ENCODE results near the gene ARHGAP26. TPM values are rescaled to one million over a fixed set of nuclear protein-coding genes. Genes with fewer than 3 reads are reported as not detected.

Gene ARHGAP26
- total RNA-seq, 1 experiment from 2014 or later, result 11.8 TPM

DNA sequence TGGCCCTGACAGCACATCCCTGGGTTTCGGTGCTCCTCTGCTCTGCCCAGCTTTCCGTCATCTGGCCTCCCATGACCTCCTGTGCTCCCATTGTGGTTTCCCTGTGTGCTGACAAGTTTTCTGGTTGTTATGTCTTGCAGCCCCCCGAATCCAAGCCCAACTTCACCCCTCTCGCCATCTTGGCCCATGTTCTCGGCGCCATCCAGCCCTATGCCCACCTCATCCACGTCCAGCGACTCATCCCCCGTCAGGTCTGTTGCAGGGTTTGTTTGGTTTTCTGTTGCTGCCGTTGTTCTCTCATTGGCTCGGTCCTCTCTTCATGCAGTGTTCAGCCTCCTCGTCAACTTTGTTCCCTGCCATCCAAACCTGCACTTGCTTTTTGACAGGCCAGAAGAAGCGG, 436.9 kb downstream of the ARHGAP26 start:
- in situ Hi-C loops (cut with HindIII; ENCODE audit: low pct_unique_long_range_greater_than_20kb, low sequenced_read_pairs), result loop anchor here (25.0 kb wide), 2 partner anchors 180 to 870 kb away; partner anchors contain the start of gene SPRY4
- no peak for DNase-seq (ENCODE audit: low read depth, low spot score)

- in situ Hi-C loops (cut with HindIII; ENCODE audit: low pct_unique_long_range_greater_than_20kb, low sequenced_read_pairs), result loop anchor here (25.0 kb wide), 2 partner anchors 180 to 870 kb away; partner anchors contain the start of gene SPRY4
- no peak for DNase-seq (ENCODE audit: low read depth, low spot score)
Measured at GRCh38 chr5:143207563-143208364, 437.6 kb downstream of the ARHGAP26 start.

GRCh38 chr5:143208365-143208641, 438.1 kb downstream of the ARHGAP26 start:
- in situ Hi-C loops (cut with HindIII; ENCODE audit: low pct_unique_long_range_greater_than_20kb, low sequenced_read_pairs), result loop anchor here (25.0 kb wide), 2 partner anchors 179 to 871 kb away; partner anchors contain the start of gene SPRY4

GRCh38 chr5:143208781-143209510, 438.8 kb downstream of the ARHGAP26 start:
- in situ Hi-C loops (cut with HindIII; ENCODE audit: low pct_unique_long_range_greater_than_20kb, low sequenced_read_pairs), result loop anchor here (25.0 kb wide), 2 partner anchors 178 to 872 kb away; partner anchors contain the start of gene SPRY4
- peak; percentile 65 for DNase-seq (ENCODE audit: low read depth, low spot score)

More at GRCh38 chr5:143208365-143208641, 438.1 kb downstream of the ARHGAP26 start:
- no peak for DNase-seq (ENCODE audit: low read depth, low spot score)

- DNase-seq (ENCODE audit: low read depth, low spot score), result no peak
- in situ Hi-C loops (cut with HindIII; ENCODE audit: low pct_unique_long_range_greater_than_20kb, low sequenced_read_pairs), result loop anchor here (25.0 kb wide), 2 partner anchors 177 to 873 kb away; partner anchors contain the start of gene SPRY4
Measured at GRCh38 chr5:143209881-143210395, 439.8 kb downstream of the ARHGAP26 start.

DNA sequence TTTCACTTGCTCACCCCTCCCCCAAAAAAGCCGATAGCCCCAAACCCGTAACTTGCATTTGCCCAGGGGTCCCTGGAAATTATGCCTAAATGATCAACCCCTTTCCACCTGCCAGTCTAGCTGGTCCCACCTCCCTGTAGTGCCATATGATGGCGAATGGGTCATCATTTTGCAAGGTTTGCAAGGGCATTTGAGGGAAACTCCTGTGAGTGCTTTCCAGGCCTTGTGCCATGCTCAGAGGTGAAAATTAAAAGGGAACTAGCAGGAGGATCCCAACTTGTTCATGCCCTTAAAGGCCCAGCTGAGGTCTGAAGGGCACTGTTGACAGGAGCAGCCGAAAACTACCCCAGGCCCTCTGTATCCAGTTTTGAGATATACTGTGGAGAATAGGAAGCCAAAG, 440.4 kb downstream of the ARHGAP26 start:
- in situ Hi-C loops (cut with HindIII; ENCODE audit: low pct_unique_long_range_greater_than_20kb, low sequenced_read_pairs), result loop anchor here (25.0 kb wide), 2 partner anchors 177 to 873 kb away; partner anchors contain the start of gene SPRY4
- DNase-seq (ENCODE audit: low read depth, low spot score), result no peak

- in situ Hi-C loops (cut with HindIII; ENCODE audit: low pct_unique_long_range_greater_than_20kb, low sequenced_read_pairs), result loop anchor here (25.0 kb wide), 2 partner anchors 175 to 875 kb away; partner anchors contain the start of gene SPRY4
- no peak for DNase-seq (ENCODE audit: low read depth, low spot score)
Measured at GRCh38 chr5:143212261-143212660, 442.1 kb downstream of the ARHGAP26 start.

- DNase-seq (ENCODE audit: low read depth, low spot score), result no peak
- in situ Hi-C loops (cut with HindIII; ENCODE audit: low pct_unique_long_range_greater_than_20kb, low sequenced_read_pairs), result loop anchor here (25.0 kb wide), 2 partner anchors 174 to 876 kb away; partner anchors contain the start of gene SPRY4
Measured at GRCh38 chr5:143213231-143213850, 443.2 kb downstream of the ARHGAP26 start.

DNA sequence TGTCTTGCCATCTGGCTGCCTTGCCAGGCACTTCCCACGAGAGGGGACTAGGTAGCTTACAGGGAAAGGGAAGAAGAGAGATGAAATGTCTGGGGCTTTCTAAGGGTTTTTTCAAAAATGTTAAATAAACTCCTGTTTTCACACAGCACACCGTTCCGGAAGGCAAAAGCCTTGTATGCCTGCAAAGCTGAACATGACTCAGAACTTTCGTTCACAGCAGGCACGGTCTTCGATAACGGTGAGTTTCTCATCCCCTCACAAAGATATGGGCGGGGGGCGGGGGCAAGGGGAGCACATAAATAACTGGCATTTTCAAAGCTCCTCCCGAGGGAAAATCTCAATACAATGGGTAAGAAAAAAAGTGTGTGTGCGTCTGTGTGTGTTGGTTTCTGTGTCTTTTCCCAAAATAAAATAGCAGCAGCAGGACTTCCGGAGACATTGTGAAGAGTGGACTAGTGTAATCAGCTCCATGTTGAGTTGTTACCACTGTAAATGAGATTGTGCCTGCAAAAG, 443.7 kb downstream of the ARHGAP26 start:
- in situ Hi-C loops (cut with HindIII; ENCODE audit: low pct_unique_long_range_greater_than_20kb, low sequenced_read_pairs), result loop anchor here (25.0 kb wide), 2 partner anchors 173 to 877 kb away; partner anchors contain the start of gene SPRY4
- DNase-seq (ENCODE audit: low read depth, low spot score), result no peak

GRCh38 chr5:143214458-143214857, 444.3 kb downstream of the ARHGAP26 start:
- DNase-seq (ENCODE audit: low read depth, low spot score), result no peak
- in situ Hi-C loops (cut with HindIII; ENCODE audit: low pct_unique_long_range_greater_than_20kb, low sequenced_read_pairs), result loop anchor here (25.0 kb wide), 2 partner anchors 173 to 877 kb away; partner anchors contain the start of gene SPRY4

DNA sequence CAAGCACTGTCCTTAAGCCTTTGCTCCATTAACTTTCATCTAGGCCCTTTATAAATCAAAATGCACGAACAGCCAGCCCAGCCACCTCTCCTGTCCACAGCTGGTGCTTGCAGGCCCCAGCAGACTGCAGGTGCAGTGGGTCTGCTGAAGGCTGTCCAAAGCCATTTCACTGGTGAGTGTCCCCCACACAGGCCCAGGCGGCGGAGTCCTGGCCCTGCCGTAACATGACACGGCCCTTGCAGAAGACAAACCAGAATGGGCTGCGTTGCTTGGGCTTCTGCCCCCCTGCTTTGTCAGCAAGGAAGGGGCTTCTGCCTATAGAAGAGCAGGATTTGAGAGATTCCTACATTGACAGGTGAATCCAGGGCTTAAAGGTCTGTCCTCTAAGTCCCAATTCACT, 444.7 kb downstream of the ARHGAP26 start:
- no peak for DNase-seq (ENCODE audit: low read depth, low spot score)
- in situ Hi-C loops (cut with HindIII; ENCODE audit: low pct_unique_long_range_greater_than_20kb, low sequenced_read_pairs), result loop anchor here (25.0 kb wide), 2 partner anchors 172 to 878 kb away; partner anchors contain the start of gene SPRY4

DNA sequence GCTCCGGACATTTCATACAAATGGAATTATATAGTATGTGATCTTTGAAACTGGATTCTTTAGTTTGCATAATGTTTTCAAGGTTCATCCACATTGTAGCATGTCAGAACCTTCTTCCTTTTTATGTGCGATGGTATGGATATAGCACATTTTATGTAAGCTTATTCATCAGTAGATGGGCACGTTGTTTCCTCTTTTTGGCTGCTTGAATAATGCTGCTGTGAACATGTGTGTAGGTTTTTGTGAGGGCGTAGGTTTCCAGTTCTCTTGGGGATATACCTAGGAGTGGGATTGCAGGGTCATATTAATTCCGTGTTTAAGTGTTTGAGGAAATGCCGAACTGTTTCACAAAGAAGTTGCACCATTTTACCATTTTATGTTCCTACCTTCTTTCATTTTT, 445.5 kb downstream of the ARHGAP26 start:
- no peak for DNase-seq (ENCODE audit: low read depth, low spot score)
- in situ Hi-C loops (cut with HindIII; ENCODE audit: low pct_unique_long_range_greater_than_20kb, low sequenced_read_pairs), result loop anchor here (25.0 kb wide), 2 partner anchors 172 to 878 kb away; partner anchors contain the start of gene SPRY4

- DNase-seq (ENCODE audit: low read depth, low spot score), result no peak
- in situ Hi-C loops (cut with HindIII; ENCODE audit: low pct_unique_long_range_greater_than_20kb, low sequenced_read_pairs), result loop anchor here (25.0 kb wide), 2 partner anchors 171 to 879 kb away; partner anchors contain the start of gene SPRY4
Measured at GRCh38 chr5:143216211-143216610, 446.0 kb downstream of the ARHGAP26 start.

- DNase-seq (ENCODE audit: low read depth, low spot score), result no peak
- in situ Hi-C loops (cut with HindIII; ENCODE audit: low pct_unique_long_range_greater_than_20kb, low sequenced_read_pairs), result loop anchor here (25.0 kb wide), 2 partner anchors 170 to 880 kb away; partner anchors contain the start of gene SPRY4
Measured at GRCh38 chr5:143217065-143217803, 447.1 kb downstream of the ARHGAP26 start.

- no peak for DNase-seq (ENCODE audit: low read depth, low spot score)
- in situ Hi-C loops (cut with HindIII; ENCODE audit: low pct_unique_long_range_greater_than_20kb, low sequenced_read_pairs), result loop anchor here (25.0 kb wide), 2 partner anchors 170 to 880 kb away; partner anchors contain the start of gene SPRY4
Measured at GRCh38 chr5:143217804-143218160, 447.6 kb downstream of the ARHGAP26 start.

DNA sequence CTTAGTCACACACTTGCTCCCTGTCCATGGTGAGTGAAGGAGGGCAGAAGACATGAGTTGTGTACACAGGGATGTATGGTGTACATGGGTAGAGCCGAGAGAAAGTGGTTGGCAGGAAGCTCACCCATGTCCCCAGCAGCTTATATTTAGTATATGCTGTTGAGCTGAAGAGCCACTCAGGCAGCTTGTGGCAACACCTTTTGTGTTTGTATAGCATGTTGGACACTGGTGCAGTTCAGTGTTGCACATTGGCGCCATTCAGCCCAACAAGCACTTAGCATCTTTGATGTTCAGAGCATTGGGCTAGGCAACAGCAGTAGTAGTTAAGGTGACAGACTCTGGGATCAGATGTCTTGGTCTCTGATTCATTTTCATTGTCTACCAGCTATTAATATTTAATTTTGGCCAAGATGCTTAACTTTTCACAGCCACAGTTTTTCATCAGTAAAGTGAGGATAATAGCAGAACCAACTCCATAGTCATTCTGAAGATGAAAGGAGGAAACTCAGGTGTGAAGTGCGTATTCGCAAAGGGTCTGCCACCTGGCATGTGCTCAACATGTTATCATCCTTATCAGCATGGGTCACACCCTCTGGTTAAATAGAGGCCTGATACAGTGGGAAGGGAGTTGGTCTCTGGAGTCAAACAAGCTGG, 448.5 kb downstream of the ARHGAP26 start:
- in situ Hi-C loops (cut with HindIII; ENCODE audit: low pct_unique_long_range_greater_than_20kb, low sequenced_read_pairs), result loop anchor here (25.0 kb wide), 2 partner anchors 169 to 881 kb away; partner anchors contain the start of gene SPRY4

More for the DNA sequence above, 448.5 kb downstream of the ARHGAP26 start:
- no peak for DNase-seq (ENCODE audit: low read depth, low spot score)

All from SK-MEL-5 (cell line).